ENCODE data around the gene FGF22. TPM values are rescaled to one million over a fixed set of nuclear protein-coding genes. Genes with fewer than 3 reads are reported as not detected.
A peak's percentile ranks its signal among the peaks of the same experiment; 100 is the strongest.

Gene FGF22
- total and polyA plus RNA-seq, 2 of the 13 experiments (the other 11 are each of a cell fraction or from before 2014, with no cell fraction given): 0.24 TPM; not detected in 1

DNA sequence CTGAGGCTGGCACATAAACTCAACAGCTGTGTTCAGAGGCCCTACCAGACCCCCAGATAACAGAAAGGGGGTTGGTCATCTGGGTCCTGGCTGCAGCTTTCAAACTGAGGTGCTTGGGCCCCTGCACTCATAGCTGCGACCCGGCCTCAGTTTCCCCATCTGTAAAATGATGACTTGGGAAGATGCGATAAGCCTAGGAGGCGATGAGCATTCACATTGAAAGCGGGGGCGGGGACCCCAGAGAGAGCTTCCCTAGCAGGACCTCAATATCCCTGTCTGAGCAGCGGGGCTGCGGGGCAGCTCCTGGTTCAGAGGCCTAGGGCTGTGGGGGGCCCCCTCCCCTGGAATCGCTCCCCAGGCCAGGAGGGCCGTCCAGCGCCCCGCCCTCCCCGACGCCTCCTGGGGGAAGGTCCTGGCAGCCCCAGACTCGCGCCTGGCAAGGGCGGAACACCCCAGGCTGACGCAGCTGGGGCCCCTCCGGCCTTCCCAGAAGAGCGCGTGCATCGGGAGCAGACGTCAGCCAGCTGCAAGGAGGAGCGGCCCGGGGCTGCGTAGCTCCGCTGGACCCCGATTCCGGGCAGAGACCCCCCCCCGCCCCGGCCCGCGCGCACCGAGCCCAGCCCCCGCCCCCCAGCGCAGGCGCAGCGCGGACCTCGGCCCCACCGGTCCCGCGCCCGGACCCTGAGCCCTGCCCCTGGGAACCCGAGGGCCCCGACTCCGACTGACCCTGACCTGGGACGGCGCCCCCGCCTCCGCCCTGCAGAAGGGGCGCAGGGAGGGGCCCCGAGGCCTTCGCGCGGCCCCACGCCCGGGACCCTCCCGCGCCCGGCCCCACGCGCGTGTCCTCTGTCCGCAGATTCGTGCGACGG lies 40.0 kb downstream of the FGF22 start:
- POLR2A ChIA-PET: interaction anchor here (0.6 to 5.3 kb wide), 13 partner anchors 9 to 347 kb away, joined by 3 to 56 read pairs (median 5); partner anchors contain the start of genes CNN2, PALM and RNF126
- TF ChIP-seq TGIF2 (CRISPR knock-in tag; IDR thresholded peaks at IDR 0.05) (peak; percentile 2; the same call in 1 of the 2 replicates), ZNF552 (CRISPR knock-in tag; IDR thresholded peaks at IDR 0.05; ENCODE audit: borderline replicate concordance) (no peak), ZNF264 (CRISPR knock-in tag; IDR thresholded peaks at IDR 0.05) (no peak), ZNF10 (CRISPR knock-in tag; IDR thresholded peaks at IDR 0.05; ENCODE audit: borderline replicate concordance, low read depth) (no peak), ZIK1 (CRISPR knock-in tag; IDR thresholded peaks at IDR 0.05; ENCODE audit: borderline replicate concordance, low read depth) (no peak; the same call in 1 of the 2 replicates), ELF1 (CRISPR knock-in tag; IDR thresholded peaks at IDR 0.05) (no peak), PCBP1 (IDR thresholded peaks at IDR 0.05; ENCODE audit: borderline replicate concordance, low read depth, low read length) (no peak), ZNF747 (CRISPR knock-in tag; IDR thresholded peaks at IDR 0.05; ENCODE audit: borderline replicate concordance) (no peak), ZNF331 (CRISPR knock-in tag; IDR thresholded peaks at IDR 0.05) (no peak), CEBPG (CRISPR knock-in tag; IDR thresholded peaks at IDR 0.05) (no peak), ZNF607 (CRISPR knock-in tag; IDR thresholded peaks at IDR 0.05; ENCODE audit: borderline replicate concordance) (no peak), TOE1 (CRISPR knock-in tag; IDR thresholded peaks at IDR 0.05) (no peak), ADNP (CRISPR knock-in tag; IDR thresholded peaks at IDR 0.05) (no peak), ZNF335 (CRISPR knock-in tag; IDR thresholded peaks at IDR 0.05) (no peak), ZNF629 (CRISPR knock-in tag; conservative IDR thresholded peaks at IDR 0.05) (no peak), ZNF839 (CRISPR knock-in tag; IDR thresholded peaks at IDR 0.05; ENCODE audit: borderline replicate concordance) (no peak), GPN1 (CRISPR knock-in tag; IDR thresholded peaks at IDR 0.05; ENCODE audit: borderline replicate concordance) (no peak), GATAD1 (CRISPR knock-in tag; IDR thresholded peaks at IDR 0.05) (no peak), CBX5 (CRISPR knock-in tag; IDR thresholded peaks at IDR 0.05; ENCODE audit: borderline replicate concordance) (no peak)
- TF ChIP-seq, protein P1, sequence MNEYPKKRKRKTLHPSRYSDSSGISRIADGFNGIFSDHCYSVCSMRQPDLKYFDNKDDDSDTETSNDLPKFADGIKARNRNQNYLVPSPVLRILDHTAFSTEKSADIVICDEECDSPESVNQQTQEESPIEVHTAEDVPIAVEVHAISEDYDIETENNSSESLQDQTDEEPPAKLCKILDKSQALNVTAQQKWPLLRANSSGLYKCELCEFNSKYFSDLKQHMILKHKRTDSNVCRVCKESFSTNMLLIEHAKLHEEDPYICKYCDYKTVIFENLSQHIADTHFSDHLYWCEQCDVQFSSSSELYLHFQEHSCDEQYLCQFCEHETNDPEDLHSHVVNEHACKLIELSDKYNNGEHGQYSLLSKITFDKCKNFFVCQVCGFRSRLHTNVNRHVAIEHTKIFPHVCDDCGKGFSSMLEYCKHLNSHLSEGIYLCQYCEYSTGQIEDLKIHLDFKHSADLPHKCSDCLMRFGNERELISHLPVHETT (CRISPR knock-in tag; conservative IDR thresholded peaks at IDR 0.05): peak; percentile 57; the same call in 1 of the 2 replicates
- TF ChIP-seq, protein P2, sequence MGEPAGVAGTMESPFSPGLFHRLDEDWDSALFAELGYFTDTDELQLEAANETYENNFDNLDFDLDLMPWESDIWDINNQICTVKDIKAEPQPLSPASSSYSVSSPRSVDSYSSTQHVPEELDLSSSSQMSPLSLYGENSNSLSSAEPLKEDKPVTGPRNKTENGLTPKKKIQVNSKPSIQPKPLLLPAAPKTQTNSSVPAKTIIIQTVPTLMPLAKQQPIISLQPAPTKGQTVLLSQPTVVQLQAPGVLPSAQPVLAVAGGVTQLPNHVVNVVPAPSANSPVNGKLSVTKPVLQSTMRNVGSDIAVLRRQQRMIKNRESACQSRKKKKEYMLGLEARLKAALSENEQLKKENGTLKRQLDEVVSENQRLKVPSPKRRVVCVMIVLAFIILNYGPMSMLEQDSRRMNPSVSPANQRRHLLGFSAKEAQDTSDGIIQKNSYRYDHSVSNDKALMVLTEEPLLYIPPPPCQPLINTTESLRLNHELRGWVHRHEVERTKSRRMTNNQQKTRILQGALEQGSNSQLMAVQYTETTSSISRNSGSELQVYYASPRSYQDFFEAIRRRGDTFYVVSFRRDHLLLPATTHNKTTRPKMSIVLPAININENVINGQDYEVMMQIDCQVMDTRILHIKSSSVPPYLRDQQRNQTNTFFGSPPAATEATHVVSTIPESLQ (CRISPR knock-in tag; conservative IDR thresholded peaks at IDR 0.05): no peak
- TF ChIP-seq, protein P3, sequence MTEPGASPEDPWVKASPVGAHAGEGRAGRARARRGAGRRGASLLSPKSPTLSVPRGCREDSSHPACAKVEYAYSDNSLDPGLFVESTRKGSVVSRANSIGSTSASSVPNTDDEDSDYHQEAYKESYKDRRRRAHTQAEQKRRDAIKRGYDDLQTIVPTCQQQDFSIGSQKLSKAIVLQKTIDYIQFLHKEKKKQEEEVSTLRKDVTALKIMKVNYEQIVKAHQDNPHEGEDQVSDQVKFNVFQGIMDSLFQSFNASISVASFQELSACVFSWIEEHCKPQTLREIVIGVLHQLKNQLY (CRISPR knock-in tag; IDR thresholded peaks at IDR 0.05): no peak

More for the DNA sequence above, 40.0 kb downstream of the FGF22 start:
- CTCF ChIA-PET (ENCODE audit: low intra/inter-chr PET ratio, low total read pairs): interaction anchor here (2.2 kb wide), 1 partner anchor 15 kb away, joined by 13 read pairs; no protein-coding TSS in a partner anchor
- Histone ChIP-seq H3K27ac (ENCODE audit: extremely low read length, insufficient read depth, low read length) (peak overlapping the region; percentile 95), H3K36me3 (replicated peaks in 1 of 2; ENCODE audit: control insufficient read depth in 1 of 2, insufficient read depth in 2 of 2, low read length in 2 of 2) (no peaks in the 10 kb centered on the region), H3K4me3 (replicated peaks in 1 of 3; ENCODE audit: insufficient read depth in 1 of 3, low read depth in 2 of 3, low read length in 3 of 3) (peak overlapping the region; percentile 61 to 89 (median 63); a peak in 5 of 6 replicates), H3K9ac (ENCODE audit: insufficient read depth, low read depth, low read length) (peak overlapping the region; percentile 82), H3K27me3 (ENCODE audit: control insufficient read depth in 1 of 2, insufficient read depth in 2 of 2, low read length in 2 of 2) (peaks cover 0 to 7% of the 10 kb centered on the region in 2 experiments; a peak in 1 of 5 replicates), H3K9me3 (ENCODE audit: low read length) (no peaks in the 10 kb centered on the region), H2AFZ (ENCODE audit: low read length) (no peak overlapping the region), H3K79me2 (ENCODE audit: insufficient read depth, low read length) (no peaks in the 10 kb centered on the region), H3K4me1 (ENCODE audit: insufficient read depth, low read length) (peaks cover 46% of the 10 kb centered on the region), H3K4me2 (ENCODE audit: low read depth, low read length) (peak overlapping the region; percentile 82), H4K20me1 (ENCODE audit: insufficient read depth, low read length) (no peaks in the 10 kb centered on the region)
- in situ Hi-C loops (cut with HindIII; ENCODE audit: extremely low pct_ligation_motif_present, low pct_unique_long_range_greater_than_20kb): no loop called here
- DNase-seq (ENCODE audit: low spot score) (no peak), ATAC-seq (peak; percentile 16), FAIRE-seq (no peak)
- intact Hi-C loops (cut with micrococcal nuclease; ENCODE audit: unreplicated experiment): no loop called here
- BruUV-seq (replicated peaks): TSS peak; percentile 74
- 84% methylated on average over 4 of the region's 69 CpGs for WGBS (ENCODE audit: low lambda C conversion rate)
